ENCODE results near the gene BCAP31.

GRCh38 chrX:153740631-153741222 lies 16.5 kb upstream of the BCAP31 start:
- TF ChIP-seq CTCF (IDR thresholded peaks at IDR 0.05) (no peak), POLR2A (IDR thresholded peaks at IDR 0.05; ENCODE audit: low read depth) (no peak), POLR2AphosphoS5 (IDR thresholded peaks at IDR 0.05) (no peak), EP300 (IDR thresholded peaks at IDR 0.05) (no peak)

All from esophagus muscularis mucosa (tissue), 4 donors.